GM12891 (cell line): ENCODE measurements around the gene CFAP20.

ENCODE experiments used
- POLR2A ChIP-seq: IDR thresholded peaks from 2 replicates; pipeline ENCODE4 v1.6.1; 2011; ENCODE audit warnings: low read depth, low read length, control low read depth
- POLR2AphosphoS5 ChIP-seq: IDR thresholded peaks from 2 replicates; pipeline ENCODE4 v1.6.1; 2011; ENCODE audit warnings: low read depth, low read length, control low read depth
- POU2F2 ChIP-seq: IDR thresholded peaks from 2 replicates; pipeline ENCODE4 v1.6.1; 2011; ENCODE audit warnings: low read depth, mild to moderate bottlenecking, control low read depth, low read length, moderate library complexity
- TAF1 ChIP-seq: IDR thresholded peaks from 2 replicates; pipeline ENCODE4 v1.6.1; 2011; ENCODE audit warnings: low read depth, low read length, control low read depth

DNA sequence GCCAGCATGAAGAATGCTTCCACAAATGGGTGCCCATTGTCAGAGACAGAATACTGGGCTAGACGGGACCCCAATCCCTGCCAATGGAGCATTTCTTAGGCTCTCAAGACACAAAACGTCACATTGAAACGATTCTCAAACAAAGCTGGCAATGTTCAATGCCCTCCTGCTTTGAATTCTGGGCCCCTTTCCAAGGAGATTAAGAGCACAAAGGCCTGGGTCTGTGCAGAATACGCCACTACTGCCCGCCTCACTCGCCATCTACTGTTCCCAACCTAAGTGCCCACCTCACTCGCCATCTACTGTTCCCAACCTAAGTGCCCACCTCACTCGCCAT is 9.7 kb downstream of the CFAP20 start:
- TF ChIP-seq POLR2AphosphoS5 (no peak), POLR2A (no peak), POU2F2 (no peak), TAF1 (no peak)
